Left lobe of liver (tissue), 2 donors: Measurements from ENCODE around the gene TUBAL3. TPM values are rescaled to one million over a fixed set of nuclear protein-coding genes. Genes with fewer than 3 reads are reported as not detected.

Experiments
- ATAC-seq: fragments of 200-7000 bp; cut with Tn5 transposase; one replicate; pipeline ENCODE4 v1.9.1; 2020; ENCODE audit warnings: mild to moderate bottlenecking, moderate library complexity
- DNase-seq: peaks from one replicate; pipeline ENCODE4 v3.0.0-alpha.2; 2020; ENCODE audit warnings: low spot score
- total RNA-seq: library from RNA; stranded (reverse); gene quantifications from one replicate; pipeline ENCODE4 v1.2.1, GENCODE V29; 2021
- donor health status: DM: no; HTN: no; CAD: no; lungs with moderate emphysema.
- donor health status: DM: no; HTN: yes; CAD: no.

Gene TUBAL3
- total RNA-seq, result not detected

GRCh38 chr10:5404208-5405041, at the start of gene TUBAL3:
TUBAL3 (minus strand) TSS chr10:5404828; CDS start chr10:5404792, 36 bp downstream.
- ATAC-seq (no peak), DNase-seq (no peak)

GRCh38 chr10:5453749-5454489, 49.3 kb upstream of the TUBAL3 start:
- ATAC-seq, result no peak
- DNase-seq, result no peak

- DNase-seq (no peak), ATAC-seq (no peak)
Measured at GRCh38 chr10:5450605-5451384, 46.2 kb upstream of the TUBAL3 start.

GRCh38 chr10:5449823-5450222, 45.2 kb upstream of the TUBAL3 start:
- no peak for ATAC-seq
- DNase-seq, result no peak

- ATAC-seq (no peak), DNase-seq (no peak)
Measured at GRCh38 chr10:5449227-5449626, 44.6 kb upstream of the TUBAL3 start.

GRCh38 chr10:5448333-5449001, 43.8 kb upstream of the TUBAL3 start:
- DNase-seq, result no peak
- peak; percentile 59 for ATAC-seq

- ATAC-seq (peak; percentile 39), DNase-seq (no peak)
Measured at GRCh38 chr10:5447611-5448071, 43.0 kb upstream of the TUBAL3 start.

GRCh38 chr10:5447056-5447455, 42.4 kb upstream of the TUBAL3 start:
- DNase-seq (no peak), ATAC-seq (no peak)

GRCh38 chr10:5446390-5446926, 41.8 kb upstream of the TUBAL3 start:
- ATAC-seq (peak; percentile 93), DNase-seq (peak; percentile 97)

GRCh38 chr10:5445006-5445405, 40.4 kb upstream of the TUBAL3 start:
- no peak for DNase-seq
- no peak for ATAC-seq

GRCh38 chr10:5443429-5443828, 38.8 kb upstream of the TUBAL3 start:
- ATAC-seq (no peak), DNase-seq (no peak)

GRCh38 chr10:5442990-5443370, 38.4 kb upstream of the TUBAL3 start:
- no peak for ATAC-seq

GRCh38 chr10:5442065-5442989, 37.7 kb upstream of the TUBAL3 start:
- no peak for DNase-seq
- peak; percentile 50 for ATAC-seq

More at GRCh38 chr10:5442990-5443370, 38.4 kb upstream of the TUBAL3 start:
- DNase-seq, result no peak

- DNase-seq (no peak), ATAC-seq (no peak)
Measured at GRCh38 chr10:5441106-5441505, 36.5 kb upstream of the TUBAL3 start.

- ATAC-seq (no peak), DNase-seq (no peak)
Measured at GRCh38 chr10:5440206-5440605, 35.6 kb upstream of the TUBAL3 start.

GRCh38 chr10:5435328-5435727, 30.7 kb upstream of the TUBAL3 start:
- DNase-seq, result no peak
- no peak for ATAC-seq

- DNase-seq (no peak), ATAC-seq (peak; percentile 91)
Measured at GRCh38 chr10:5434017-5434753, 29.6 kb upstream of the TUBAL3 start.

- ATAC-seq, result peak; percentile 52
- no peak for DNase-seq
Measured at GRCh38 chr10:5433182-5433581, 28.6 kb upstream of the TUBAL3 start.

- ATAC-seq, result no peak
- no peak for DNase-seq
Measured at GRCh38 chr10:5428133-5428532, 23.5 kb upstream of the TUBAL3 start.
